Measurements from ENCODE around the gene CAPN5.
A peak's percentile ranks its signal among the peaks of the same experiment; 100 is the strongest.
"Not testable (repeated sequence)": the region's sequence is repeated elsewhere in the genome, so short reads cannot be mapped to it uniquely, and the experiment has no call there.

Gene CAPN5

GRCh38 chr11:77044356-77044755, 22.4 kb upstream of the CAPN5 start:
- no peak for DNase-seq (ENCODE audit: low read depth)

GRCh38 chr11:77044886-77045285, 21.9 kb upstream of the CAPN5 start:
- no peak for DNase-seq (ENCODE audit: low read depth)

GRCh38 chr11:77046060-77046501, 20.7 kb upstream of the CAPN5 start:
- DNase-seq (ENCODE audit: low read depth) = peak; percentile 42

GRCh38 chr11:77047007-77047927, 19.5 kb upstream of the CAPN5 start:
- DNase-seq (ENCODE audit: low read depth) = peak; percentile 61

GRCh38 chr11:77047928-77048446, 18.8 kb upstream of the CAPN5 start:
- not testable (repeated sequence) for DNase-seq (ENCODE audit: low read depth)

GRCh38 chr11:77049026-77049425, 17.7 kb upstream of the CAPN5 start:
- DNase-seq (ENCODE audit: low read depth) = no peak

GRCh38 chr11:77051511-77051910, 15.3 kb upstream of the CAPN5 start:
- DNase-seq (ENCODE audit: low read depth) = no peak

- DNase-seq (ENCODE audit: low read depth) = no peak
These were observed 14.3 kb upstream of the CAPN5 start for GRCh38 chr11:77052518-77052917.

GRCh38 chr11:77053217-77054015, 13.4 kb upstream of the CAPN5 start:
- DNase-seq (ENCODE audit: low read depth) = no peak

GRCh38 chr11:77054084-77054483, 12.7 kb upstream of the CAPN5 start:
- DNase-seq (ENCODE audit: low read depth) = no peak

- no peak for DNase-seq (ENCODE audit: low read depth)
These were observed 11.6 kb upstream of the CAPN5 start for GRCh38 chr11:77055101-77055561.

GRCh38 chr11:77055913-77056312, 10.9 kb upstream of the CAPN5 start:
- DNase-seq (ENCODE audit: low read depth) = no peak

GRCh38 chr11:77056814-77057402, 9.9 kb upstream of the CAPN5 start:
- no peak for DNase-seq (ENCODE audit: low read depth)

GRCh38 chr11:77057938-77058474, 8.8 kb upstream of the CAPN5 start:
- DNase-seq (ENCODE audit: low read depth) = no peak

- DNase-seq (ENCODE audit: low read depth) = no peak
These were observed 7.9 kb upstream of the CAPN5 start for GRCh38 chr11:77058900-77059299.

- DNase-seq (ENCODE audit: low read depth) = no peak
These were observed 7.0 kb upstream of the CAPN5 start for GRCh38 chr11:77059806-77060205.

- no peak for DNase-seq (ENCODE audit: low read depth)
These were observed 6.5 kb upstream of the CAPN5 start for GRCh38 chr11:77060234-77060633.

- DNase-seq (ENCODE audit: low read depth) = not testable (repeated sequence)
These were observed 5.5 kb upstream of the CAPN5 start for GRCh38 chr11:77061258-77061657.

- no peak for DNase-seq (ENCODE audit: low read depth)
These were observed 3.8 kb upstream of the CAPN5 start for GRCh38 chr11:77062924-77063323.

GRCh38 chr11:77063407-77063806, 3.4 kb upstream of the CAPN5 start:
- DNase-seq (ENCODE audit: low read depth) = no peak

GRCh38 chr11:77063861-77064260, 2.9 kb upstream of the CAPN5 start:
- no peak for DNase-seq (ENCODE audit: low read depth)

GRCh38 chr11:77064648-77065217, 2.0 kb upstream of the CAPN5 start:
- no peak for DNase-seq (ENCODE audit: low read depth)

All from activated T-helper 9 cell treated with anti-CD3 and anti-CD28 coated beads, Interleukin-2, amount 50 U/mL, for 16 hours (primary cell).